Measurements from ENCODE around the gene RGS17. TPM values are rescaled to one million over a fixed set of nuclear protein-coding genes. Genes with fewer than 3 reads are reported as not detected.

The RGS17 gene
- total RNA-seq, 3 donors from 2014 or later (not counting 1 experiment from before 2014, with no cell fraction given) = 0.45 to 1.9 (median 0.55) TPM

GRCh38 chr6:153015094-153015640 lies 115.9 kb downstream of the RGS17 start:
- Histone ChIP-seq H3K36me3 (ENCODE audit: control insufficient read depth, insufficient read depth, low read length) (no peaks in the 10 kb centered on the region), H3K4me1 (ENCODE audit: control insufficient read depth, insufficient read depth, low read length) (no peaks in the 10 kb centered on the region), H3K27me3 (ENCODE audit: control insufficient read depth, insufficient read depth, low read length) (no peaks in the 10 kb centered on the region), H3K27ac (ENCODE audit: low read length) (no peak overlapping the region), H3K4me3 (ENCODE audit: low read length) (no peak overlapping the region), H3K9me3 (ENCODE audit: control insufficient read depth, insufficient read depth, low read length) (no peaks in the 10 kb centered on the region)
- WGBS (ENCODE audit: insufficient coverage) = 94% methylated on average over 1 of the region's 4 CpGs
- Mint-ChIP-seq H3K9me3 (no peaks in the 10 kb centered on the region), H3K4me3 (no peak overlapping the region), H3K27me3 (ENCODE audit: low read depth in 2 of 2) (peaks cover 0 to 3% of the 10 kb centered on the region in 2 donors), H3K36me3 (no peaks in the 10 kb centered on the region), H3K4me1 (no peaks in the 10 kb centered on the region), H3K27ac (no peak overlapping the region)
- ATAC-seq (no peak), DNase-seq (no peak)
- intact Hi-C loops (cut with micrococcal nuclease) = no loop called here
- TF ChIP-seq CTCF (IDR thresholded peaks at IDR 0.05) = no peak

- no peaks in the 10 kb centered on the region for H3K4me1 Mint-ChIP-seq
- intact Hi-C loops (cut with micrococcal nuclease) = no loop called here
- Histone ChIP-seq H3K9me3 (ENCODE audit: control insufficient read depth, insufficient read depth, low read length) (no peaks in the 10 kb centered on the region), H3K36me3 (ENCODE audit: control insufficient read depth, insufficient read depth, low read length) (no peaks in the 10 kb centered on the region), H3K27me3 (ENCODE audit: control insufficient read depth, insufficient read depth, low read length) (no peaks in the 10 kb centered on the region), H3K27ac (ENCODE audit: low read length) (no peak overlapping the region), H3K4me3 (ENCODE audit: low read length) (no peak overlapping the region), H3K4me1 (ENCODE audit: control insufficient read depth, insufficient read depth, low read length) (no peaks in the 10 kb centered on the region)
- peaks cover 0 to 3% of the 10 kb centered on the region in 2 donors for H3K27me3 Mint-ChIP-seq (ENCODE audit: low read depth in 2 of 2)
- ATAC-seq = no peak
- no peaks in the 10 kb centered on the region for H3K9me3 Mint-ChIP-seq
- H3K27ac Mint-ChIP-seq = no peak overlapping the region
- 9% methylated on average over 1 of the region's 2 CpGs for WGBS (ENCODE audit: insufficient coverage)
- TF ChIP-seq CTCF (IDR thresholded peaks at IDR 0.05) = no peak
- H3K36me3 Mint-ChIP-seq = no peaks in the 10 kb centered on the region
- no peak overlapping the region for H3K4me3 Mint-ChIP-seq
- DNase-seq = no peak
Observed at GRCh38 chr6:153013438-153013837, 117.6 kb downstream of the RGS17 start.

GRCh38 chr6:153012856-153013255 lies 118.2 kb downstream of the RGS17 start:
- H3K36me3 Mint-ChIP-seq = no peaks in the 10 kb centered on the region
- no peaks in the 10 kb centered on the region for H3K9me3 ChIP-seq (ENCODE audit: control insufficient read depth, insufficient read depth, low read length)
- H3K4me3 ChIP-seq (ENCODE audit: low read length) = no peak overlapping the region
- no peak overlapping the region for H3K4me3 Mint-ChIP-seq
- ATAC-seq = no peak
- TF ChIP-seq CTCF (IDR thresholded peaks at IDR 0.05) = no peak
- H3K27me3 ChIP-seq (ENCODE audit: control insufficient read depth, insufficient read depth, low read length) = no peaks in the 10 kb centered on the region
- H3K27ac Mint-ChIP-seq = no peak overlapping the region
- H3K27ac ChIP-seq (ENCODE audit: low read length) = no peak overlapping the region
- H3K9me3 Mint-ChIP-seq = no peaks in the 10 kb centered on the region
- peaks cover 0 to 3% of the 10 kb centered on the region in 2 donors for H3K27me3 Mint-ChIP-seq (ENCODE audit: low read depth in 2 of 2)
- no peaks in the 10 kb centered on the region for H3K4me1 Mint-ChIP-seq
- intact Hi-C loops (cut with micrococcal nuclease) = no loop called here
- WGBS (ENCODE audit: insufficient coverage) = 98% methylated on average over 6 of the region's 6 CpGs
- no peaks in the 10 kb centered on the region for H3K36me3 ChIP-seq (ENCODE audit: control insufficient read depth, insufficient read depth, low read length)
- DNase-seq = no peak
- H3K4me1 ChIP-seq (ENCODE audit: control insufficient read depth, insufficient read depth, low read length) = no peaks in the 10 kb centered on the region

GRCh38 chr6:153003366-153003690 lies 127.8 kb downstream of the RGS17 start:
- Histone ChIP-seq H3K9me3 (ENCODE audit: control insufficient read depth, insufficient read depth, low read length) (no peaks in the 10 kb centered on the region), H3K4me1 (ENCODE audit: control insufficient read depth, insufficient read depth, low read length) (peaks cover 18% of the 10 kb centered on the region), H3K36me3 (ENCODE audit: control insufficient read depth, insufficient read depth, low read length) (peaks cover 2% of the 10 kb centered on the region), H3K4me3 (ENCODE audit: low read length) (peak overlapping the region; percentile 92), H3K27ac (ENCODE audit: low read length) (peak overlapping the region; percentile 86), H3K27me3 (ENCODE audit: control insufficient read depth, insufficient read depth, low read length) (no peaks in the 10 kb centered on the region)
- Mint-ChIP-seq H3K27me3 (ENCODE audit: low read depth in 2 of 2) (no peaks in the 10 kb centered on the region), H3K9me3 (no peaks in the 10 kb centered on the region), H3K27ac (peak overlapping the region; percentile 90 to 97), H3K4me1 (peaks cover 42 to 43% of the 10 kb centered on the region in 2 donors), H3K36me3 (no peaks in the 10 kb centered on the region), H3K4me3 (peak overlapping the region; percentile 98)
- no peak for TF ChIP-seq CTCF (IDR thresholded peaks at IDR 0.05)
- ATAC-seq (no peak), DNase-seq (no peak)
- intact Hi-C loops (cut with micrococcal nuclease) = loop anchor here (2.0 kb wide), 2 partner anchors 21 kb away; partner anchors contain the start of gene FBXO5
- WGBS (ENCODE audit: insufficient coverage) = 3% methylated on average over 5 of the region's 6 CpGs
